ENCODE data around the gene SLC25A26.
"Not testable (repeated sequence)": the region's sequence is repeated elsewhere in the genome, so short reads cannot be mapped to it uniquely, and the experiment has no call there.

Gene SLC25A26

GRCh38 chr3:66271231-66271630 is 50.4 kb downstream of the SLC25A26 start:
- no peak for DNase-seq

GRCh38 chr3:66272016-66272415 is 51.2 kb downstream of the SLC25A26 start:
- no peak for DNase-seq

GRCh38 chr3:66274837-66275236 is 54.0 kb downstream of the SLC25A26 start:
- DNase-seq: not testable (repeated sequence)

- peak; percentile 4 for DNase-seq
Measured at GRCh38 chr3:66276705-66277274, 56.0 kb downstream of the SLC25A26 start.

- no peak for DNase-seq
Measured at GRCh38 chr3:66279168-66279567, 58.4 kb downstream of the SLC25A26 start.

- no peak for DNase-seq
Measured at GRCh38 chr3:66280304-66280703, 59.5 kb downstream of the SLC25A26 start.

- not testable (repeated sequence) for DNase-seq
Measured at GRCh38 chr3:66291922-66292321, 71.1 kb downstream of the SLC25A26 start.

- DNase-seq: no peak
Measured at GRCh38 chr3:66297260-66297873, 76.6 kb downstream of the SLC25A26 start.

GRCh38 chr3:66297900-66298299 is 77.1 kb downstream of the SLC25A26 start:
- no peak for DNase-seq

- DNase-seq: no peak
Measured at GRCh38 chr3:66298591-66298990, 77.8 kb downstream of the SLC25A26 start.

- not testable (repeated sequence) for DNase-seq
Measured at GRCh38 chr3:66299085-66299484, 78.3 kb downstream of the SLC25A26 start.

- DNase-seq: no peak
Measured at GRCh38 chr3:66299891-66300290, 79.1 kb downstream of the SLC25A26 start.

GRCh38 chr3:66302288-66302687 is 81.5 kb downstream of the SLC25A26 start:
- no peak for DNase-seq

- DNase-seq: no peak
Measured at GRCh38 chr3:66303491-66303901, 82.7 kb downstream of the SLC25A26 start.

GRCh38 chr3:66304293-66304692 is 83.5 kb downstream of the SLC25A26 start:
- no peak for DNase-seq

GRCh38 chr3:66306086-66306485 is 85.3 kb downstream of the SLC25A26 start:
- DNase-seq: not testable (repeated sequence)

- not testable (repeated sequence) for DNase-seq
Measured at GRCh38 chr3:66306991-66307390, 86.2 kb downstream of the SLC25A26 start.

GRCh38 chr3:66312039-66312438 is 91.2 kb downstream of the SLC25A26 start:
- DNase-seq: no peak

- DNase-seq: no peak
Measured at GRCh38 chr3:66314455-66314854, 93.7 kb downstream of the SLC25A26 start.

GRCh38 chr3:66317750-66318376 is 97.1 kb downstream of the SLC25A26 start:
- no peak for DNase-seq

GRCh38 chr3:66320390-66320789 is 99.6 kb downstream of the SLC25A26 start:
- no peak for DNase-seq

GRCh38 chr3:66322436-66322835 is 101.6 kb downstream of the SLC25A26 start:
- DNase-seq: no peak

- DNase-seq: no peak
Measured at GRCh38 chr3:66326340-66326739, 105.5 kb downstream of the SLC25A26 start.

- DNase-seq: no peak
Measured at GRCh38 chr3:66335671-66336070, 114.9 kb downstream of the SLC25A26 start.
